DMS114 treated with DMSO at 0.1 percent for 48 hours (cell line): ENCODE data around the gene HDAC11.
"Not testable (repeated sequence)": the region's sequence is repeated elsewhere in the genome, so short reads cannot be mapped to it uniquely, and the experiment has no call there.

ENCODE experiments used
- DNase-seq: peaks from one replicate; lab custom pipeline; 2025; ENCODE audit not compliant: unreplicated experiment; lab: John Stamatoyannopoulos, UW

Gene HDAC11

DNA sequence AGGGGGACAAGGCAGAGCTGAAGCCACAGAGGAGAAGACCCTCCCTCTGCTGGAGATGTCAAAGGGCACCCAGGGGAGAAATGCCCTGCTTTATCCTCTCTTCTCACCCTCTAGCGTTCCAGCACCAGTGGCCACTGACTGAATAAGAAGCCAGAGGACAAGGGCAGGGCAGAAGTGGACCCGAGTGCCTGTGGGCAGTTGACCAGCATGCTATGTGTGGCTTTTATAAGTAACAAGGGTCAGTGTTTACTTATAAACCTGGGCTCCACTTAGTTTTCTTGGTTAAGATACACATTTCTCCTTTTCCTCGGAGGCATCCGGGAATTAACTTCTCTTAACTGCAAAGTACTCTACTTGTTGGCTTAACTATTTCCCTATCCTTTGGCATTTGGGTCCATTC lies 13.3 kb upstream of the HDAC11 start:
- no peak for DNase-seq

DNA sequence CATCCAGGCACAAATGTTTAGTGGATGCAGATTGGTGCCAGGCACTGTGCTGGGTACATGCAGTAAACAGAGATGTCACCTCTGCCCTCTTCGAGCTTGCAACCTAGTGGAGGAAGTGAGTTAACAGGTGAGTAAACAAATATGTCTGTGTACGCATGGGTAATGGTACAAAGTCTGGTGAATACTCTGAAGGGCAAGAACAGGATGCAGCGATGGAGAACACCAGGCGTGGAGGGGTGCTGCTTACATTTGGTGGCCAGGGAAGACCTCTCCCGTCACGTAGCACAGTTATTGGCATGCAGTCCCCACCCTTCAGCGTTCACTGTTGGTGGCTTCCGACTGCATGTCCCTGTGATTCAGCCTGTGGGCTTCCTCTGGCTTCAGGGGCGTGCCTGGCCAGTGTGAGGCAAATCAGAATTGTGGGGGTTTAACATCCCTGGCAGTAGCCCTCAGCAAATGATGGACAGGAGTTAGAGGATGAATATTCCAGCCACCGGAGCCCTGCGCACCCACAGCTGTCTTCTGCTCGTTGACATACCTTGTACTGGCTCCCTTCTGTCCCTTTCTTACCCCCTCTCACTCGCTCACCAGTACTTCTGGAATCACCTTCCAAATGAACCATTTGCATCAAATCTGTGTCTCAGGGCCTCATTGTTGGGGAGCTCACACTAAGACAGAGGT lies 9.1 kb upstream of the HDAC11 start:
- no peak for DNase-seq

- DNase-seq = no peak
Measured at GRCh38 chr3:13472286-13472685, 7.8 kb upstream of the HDAC11 start.

DNA sequence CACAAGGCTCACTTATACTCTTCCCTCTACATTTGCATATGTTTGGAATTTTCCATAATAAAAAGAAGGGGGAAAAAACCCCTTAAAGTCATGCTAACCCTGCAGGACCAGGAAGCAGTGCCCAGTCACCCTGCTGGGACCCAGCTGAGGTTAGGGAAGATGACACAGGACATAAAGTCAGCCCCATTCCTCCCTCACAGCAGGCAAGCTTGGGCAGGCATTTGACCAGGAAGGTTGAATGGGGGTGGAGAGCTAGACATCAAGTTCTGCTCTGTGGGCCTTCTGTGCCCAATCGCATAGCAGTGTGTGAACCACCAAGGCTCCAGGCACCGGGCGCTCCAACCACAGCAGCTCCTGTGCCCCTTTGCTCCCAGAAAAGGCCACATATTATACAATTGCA lies 7.1 kb upstream of the HDAC11 start:
- DNase-seq = no peak

- DNase-seq = no peak
Measured at GRCh38 chr3:13474021-13474420, 6.1 kb upstream of the HDAC11 start.

GRCh38 chr3:13474776-13475303 lies 5.3 kb upstream of the HDAC11 start:
- DNase-seq = no peak

- no peak for DNase-seq
Measured at GRCh38 chr3:13475871-13476590, 4.1 kb upstream of the HDAC11 start.

- no peak for DNase-seq
Measured at GRCh38 chr3:13477943-13478342, 2.2 kb upstream of the HDAC11 start.

GRCh38 chr3:13479332-13479581 lies 849 bp upstream of the HDAC11 start:
- no peak for DNase-seq

DNA sequence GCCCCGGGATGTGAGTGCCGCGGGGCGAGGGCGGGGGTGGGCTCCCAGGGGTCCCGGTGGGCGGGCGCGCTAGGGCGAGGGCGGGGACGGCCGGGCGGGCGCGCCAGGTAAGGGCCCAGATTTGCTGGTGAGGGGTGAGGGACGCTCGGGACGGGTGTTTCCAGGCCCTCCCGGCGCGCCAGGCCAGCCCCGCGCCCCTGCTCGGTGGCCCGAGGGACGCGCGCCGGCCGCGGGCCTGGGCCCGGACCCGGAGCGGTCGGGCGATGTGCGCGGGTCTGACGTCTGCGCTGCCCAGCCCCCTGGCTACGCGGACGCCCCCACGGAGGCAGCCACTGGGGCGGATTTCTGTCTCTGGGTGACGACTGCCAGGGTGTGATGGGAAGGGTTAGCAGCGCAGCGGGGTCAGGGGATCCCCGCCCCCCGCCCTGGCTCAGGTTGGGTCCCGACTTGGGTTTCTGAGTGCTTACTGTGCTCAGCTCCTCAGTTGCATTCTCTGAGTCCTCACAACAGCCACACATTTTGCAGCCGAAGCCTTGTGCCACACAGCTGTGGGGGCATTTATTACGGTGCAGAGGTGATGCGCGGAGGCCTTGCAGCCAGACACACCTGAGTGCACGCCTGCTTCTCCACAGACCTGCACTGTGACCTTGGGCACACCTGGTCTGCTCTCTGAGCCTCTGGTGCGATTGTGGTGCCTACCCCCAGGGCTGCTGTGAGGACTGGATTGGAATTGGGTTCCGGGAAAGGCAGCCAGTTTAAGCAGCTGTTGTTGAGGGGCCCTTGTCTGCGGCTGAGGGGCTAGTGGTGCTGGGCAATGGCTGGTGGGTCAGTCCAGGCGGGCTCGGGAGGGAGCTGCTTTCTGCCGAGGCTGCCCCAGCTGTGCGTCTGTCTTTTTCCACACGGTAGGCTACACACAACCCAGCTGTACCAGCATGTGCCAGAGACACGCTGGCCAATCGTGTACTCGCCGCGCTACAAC lies 523 bp downstream of the HDAC11 start:
- no peak for DNase-seq

GRCh38 chr3:13482106-13482690 lies 2.1 kb downstream of the HDAC11 start:
- DNase-seq = no peak

DNA sequence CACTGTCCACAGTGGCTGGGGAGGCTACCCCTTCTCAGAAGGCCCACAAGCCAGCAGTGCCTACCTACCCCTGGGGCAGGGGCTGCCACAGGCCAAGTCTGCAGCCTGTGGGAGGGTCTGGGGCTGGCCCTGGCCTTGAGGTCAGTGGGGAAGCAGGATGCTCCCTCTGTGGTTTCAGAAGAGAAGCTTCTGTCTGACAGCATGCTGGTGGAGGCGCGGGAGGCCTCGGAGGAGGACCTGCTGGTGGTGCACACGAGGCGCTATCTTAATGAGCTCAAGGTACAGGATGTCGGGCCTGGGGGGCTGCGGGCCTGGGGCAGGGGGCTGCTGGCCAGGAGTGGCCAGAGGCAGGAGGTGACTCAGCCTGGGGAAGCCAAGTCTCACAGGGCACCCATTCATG lies 3.2 kb downstream of the HDAC11 start:
- DNase-seq = no peak

DNA sequence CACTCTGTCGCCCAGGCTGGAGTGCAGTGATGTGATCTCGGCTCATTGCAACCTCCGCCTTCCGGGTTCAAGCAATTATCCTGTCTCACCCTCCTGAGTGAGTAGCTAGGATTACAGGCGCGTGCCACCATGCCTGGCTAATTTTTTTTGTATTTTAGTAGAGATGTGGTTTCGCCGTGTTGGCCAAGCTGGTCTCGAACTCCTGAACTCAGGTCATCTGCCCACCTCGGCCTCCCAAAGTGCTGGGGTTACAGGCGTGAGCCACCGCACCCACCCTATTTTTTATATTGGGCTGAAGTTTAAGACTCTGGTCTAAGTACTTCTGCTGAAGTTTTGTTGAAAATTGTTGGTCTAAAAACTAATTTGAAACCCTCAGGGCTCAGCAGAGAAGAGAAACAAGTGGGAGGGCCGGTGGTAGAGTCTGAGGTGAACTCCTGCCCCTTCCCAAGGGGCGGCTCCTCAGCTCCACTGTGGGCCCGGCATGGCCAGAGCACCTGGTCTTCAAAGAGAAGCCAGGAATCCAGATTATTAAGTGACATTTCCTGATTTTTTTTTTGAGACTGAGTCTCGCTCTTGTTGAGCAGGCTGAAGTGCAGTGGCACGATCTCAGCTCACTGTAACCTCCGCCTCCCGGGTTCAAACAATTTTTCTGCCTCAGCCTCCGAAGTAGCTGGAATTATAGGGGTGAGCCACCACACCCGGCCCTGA lies 4.0 kb downstream of the HDAC11 start:
- no peak for DNase-seq

- no peak for DNase-seq
Measured at GRCh38 chr3:13484851-13485590, 4.9 kb downstream of the HDAC11 start.

- DNase-seq = not testable (repeated sequence)
Measured at GRCh38 chr3:13485630-13486562, 5.8 kb downstream of the HDAC11 start.

GRCh38 chr3:13487403-13487802 lies 7.3 kb downstream of the HDAC11 start:
- DNase-seq = no peak

DNA sequence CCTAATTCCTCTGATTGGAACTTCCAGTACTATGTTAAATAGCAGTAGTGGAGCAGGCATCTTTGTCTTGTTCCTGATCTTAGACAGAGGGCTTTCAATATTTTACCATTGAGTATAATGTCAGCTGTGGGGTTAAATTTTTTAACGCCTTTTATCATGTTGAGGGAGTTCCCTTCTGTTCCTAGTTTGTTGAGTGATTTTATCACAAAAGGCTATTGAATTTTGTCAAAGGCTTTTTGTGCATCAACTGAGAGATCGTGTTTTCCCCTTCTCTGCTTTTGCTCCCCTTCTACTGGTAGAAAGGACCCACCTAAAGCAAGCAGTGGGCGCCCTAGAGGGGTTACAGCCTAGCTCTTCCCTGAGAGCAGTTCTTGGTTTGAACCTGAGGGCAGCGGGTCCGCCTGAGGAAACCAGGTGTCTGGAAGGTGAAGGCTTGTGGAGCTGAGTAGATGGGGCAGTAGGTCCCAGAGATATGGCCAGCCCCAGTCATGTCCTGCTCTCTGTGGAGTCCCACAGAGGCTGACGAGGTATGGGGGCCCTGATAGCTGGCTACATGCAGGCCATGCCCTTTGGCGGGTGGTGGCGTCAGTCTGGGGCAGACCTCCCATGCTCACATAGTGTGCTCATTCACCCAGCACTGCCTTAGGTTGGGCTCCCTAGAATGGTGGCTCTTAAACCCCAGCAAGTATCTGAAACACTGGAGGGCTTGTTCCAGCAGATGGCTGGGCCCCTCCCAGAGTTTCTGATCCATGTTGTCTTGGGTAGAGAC lies 11.3 kb downstream of the HDAC11 start:
- DNase-seq = no peak

GRCh38 chr3:13492048-13492447 lies 11.9 kb downstream of the HDAC11 start:
- no peak for DNase-seq
